Activated CD8-positive, alpha-beta memory T cell treated with anti-CD3 and anti-CD28 coated beads, Interleukin-2, amount 50 U/mL, for 24 hours (primary cell): ENCODE measurements around the gene ABCA8.

Experiments used
- DNase-seq: peaks from one replicate; pipeline ENCODE4 v3.0.0-alpha.2; 2020; ENCODE audit errors: extremely low read depth

ABCA8 gene

DNA sequence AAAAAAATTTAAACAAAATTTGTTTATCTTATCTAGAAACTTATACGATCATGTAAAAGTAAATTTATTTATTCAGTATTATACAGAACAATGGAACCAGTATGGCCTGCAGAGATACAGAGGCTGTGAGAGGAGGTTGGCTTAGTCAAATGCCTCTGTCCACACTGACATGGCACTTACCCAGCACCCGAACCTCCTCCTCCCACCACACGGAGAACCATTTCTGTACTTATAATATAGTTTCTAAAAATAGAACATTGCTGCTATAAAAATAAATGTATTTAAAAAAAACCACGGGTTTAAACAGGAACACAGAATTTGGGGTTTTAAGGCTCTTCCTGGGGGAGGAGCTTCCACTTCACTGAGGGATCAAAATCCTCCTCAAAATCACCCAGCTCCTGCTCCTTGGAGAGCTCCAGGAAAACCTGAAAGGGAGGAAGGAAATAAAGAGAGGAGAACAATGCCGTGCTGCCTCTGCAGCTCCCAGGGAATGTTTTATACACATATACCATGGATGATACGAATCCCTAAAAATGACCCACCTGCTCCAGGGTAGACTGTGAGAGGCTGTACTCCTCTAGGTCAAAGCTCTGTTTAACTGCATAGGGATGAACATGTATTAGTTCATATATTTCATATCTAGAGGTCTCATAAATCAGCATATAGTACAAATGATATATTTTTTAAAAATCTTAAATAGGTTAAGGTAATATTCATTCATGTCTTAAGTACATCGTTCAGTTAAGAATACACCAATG, 87.3 kb downstream of the ABCA8 start:
- DNase-seq: no peak

DNA sequence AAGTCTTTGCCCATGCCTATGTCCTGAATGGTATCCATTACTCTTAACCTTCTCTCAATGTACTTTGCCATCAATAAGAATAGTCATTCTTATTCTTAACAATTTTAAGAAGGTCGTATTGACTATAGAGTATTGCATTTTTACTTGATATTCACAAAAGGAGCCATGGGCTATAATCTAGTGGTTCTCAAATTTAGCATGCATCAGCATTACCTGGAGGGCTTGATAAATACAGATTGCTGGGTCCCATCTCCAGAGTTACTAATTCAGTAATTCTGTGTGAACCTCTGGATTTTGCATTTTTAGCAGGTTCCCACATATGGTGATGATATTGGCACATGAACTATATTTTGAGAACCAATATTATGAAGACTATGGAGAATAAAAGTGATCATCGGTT, 89.6 kb downstream of the ABCA8 start:
- no peak for DNase-seq

DNA sequence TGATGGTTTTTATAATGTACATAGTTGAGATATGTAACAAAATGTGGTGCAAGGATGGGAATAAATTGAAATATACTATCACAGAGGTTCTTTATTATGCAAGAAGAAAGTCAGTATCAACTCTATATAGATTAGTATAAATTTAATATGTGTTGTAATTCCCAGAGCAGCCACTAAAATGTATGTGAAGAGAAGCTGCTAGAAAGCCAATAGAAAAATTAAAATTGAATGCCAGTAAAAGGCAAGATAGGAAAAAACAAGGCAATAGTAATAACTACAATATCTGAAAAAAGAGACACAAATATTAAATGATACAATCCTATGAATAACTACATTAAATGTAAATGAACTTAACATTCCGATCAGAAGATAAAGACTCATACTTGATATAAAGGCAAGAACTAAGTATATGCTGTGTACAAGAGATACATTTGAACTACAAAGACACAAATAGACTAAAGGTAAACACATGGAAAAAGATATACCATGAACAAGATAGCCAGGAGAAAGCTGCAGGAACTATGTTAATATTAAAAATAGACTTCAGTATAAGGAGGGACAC, 92.0 kb downstream of the ABCA8 start:
- no peak for DNase-seq

DNA sequence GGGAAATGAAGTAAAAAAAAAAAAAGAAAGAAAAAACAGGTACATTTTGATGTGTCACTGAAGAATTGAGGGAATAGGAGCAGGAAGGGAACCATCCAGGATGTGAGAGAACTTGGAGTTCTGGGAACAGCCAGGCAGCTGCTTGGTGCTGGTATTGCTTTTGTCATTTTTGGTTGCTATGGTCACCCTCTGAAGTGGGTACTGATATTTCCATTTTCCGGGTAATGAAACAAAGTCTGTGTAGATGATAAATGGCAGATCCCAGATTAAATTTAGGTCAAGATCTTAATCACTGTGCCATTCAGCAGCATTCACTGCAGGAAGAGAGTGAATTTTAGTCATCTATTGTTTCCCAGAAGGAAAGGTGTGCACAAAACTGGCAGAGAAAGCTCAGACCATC, 93.6 kb downstream of the ABCA8 start:
- DNase-seq: no peak

DNA sequence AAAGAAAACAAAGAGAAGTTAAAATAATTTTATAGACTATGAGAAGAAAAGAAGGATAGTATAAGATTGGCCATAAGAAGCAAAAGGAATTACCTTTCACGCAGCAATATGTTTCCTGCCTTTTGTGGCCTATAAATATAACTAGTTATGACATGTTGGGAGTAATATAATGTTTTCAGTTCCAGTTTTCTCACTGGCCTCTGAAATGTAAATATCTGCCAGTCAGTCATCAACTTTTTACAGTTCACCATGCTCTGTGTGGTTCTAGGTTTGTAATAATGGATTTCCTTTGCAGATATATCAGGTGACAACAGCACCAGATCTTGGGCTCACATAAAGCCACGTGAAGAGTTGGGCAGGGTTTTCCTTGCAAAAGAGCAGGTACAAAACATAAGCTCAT, 94.3 kb downstream of the ABCA8 start:
- no peak for DNase-seq

DNA sequence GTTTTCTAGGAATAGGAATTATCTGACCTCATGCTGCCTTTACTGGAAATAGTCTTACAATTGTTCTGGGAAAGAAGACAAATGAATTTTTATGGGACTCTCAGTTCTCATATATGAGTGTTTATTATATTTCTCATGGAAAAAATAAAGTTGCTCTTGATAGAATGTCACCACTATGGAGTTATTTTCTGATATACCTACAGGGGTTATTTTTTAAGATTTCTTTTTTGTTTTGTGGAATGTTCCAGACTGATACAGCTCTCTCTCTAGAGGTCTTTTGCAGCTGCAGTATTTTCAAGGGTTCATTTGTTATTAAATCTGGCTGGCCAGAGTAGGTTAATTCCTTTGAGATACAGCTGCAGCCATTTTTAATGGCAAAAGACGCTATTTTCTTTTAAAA, 100.7 kb downstream of the ABCA8 start:
- no peak for DNase-seq

DNA sequence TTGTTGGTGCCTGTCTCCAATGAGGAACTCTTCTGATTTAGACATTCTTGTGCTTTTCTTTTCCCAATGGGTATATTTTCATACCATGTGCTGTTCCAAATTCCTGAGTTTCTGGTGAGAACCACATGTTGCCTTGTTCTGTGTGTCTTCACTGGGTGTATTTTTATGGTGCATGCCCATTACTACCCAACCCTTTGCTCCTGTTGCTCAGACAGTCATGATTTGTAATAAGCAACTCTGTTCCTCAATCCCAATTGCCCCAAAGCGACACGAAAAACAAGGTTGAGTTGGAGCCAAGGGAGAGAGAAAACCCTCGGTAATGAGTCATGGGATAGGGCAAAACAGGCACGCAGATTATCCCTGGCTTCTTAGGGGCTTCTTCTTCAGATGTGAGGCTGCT, 101.8 kb downstream of the ABCA8 start:
- no peak for DNase-seq

DNA sequence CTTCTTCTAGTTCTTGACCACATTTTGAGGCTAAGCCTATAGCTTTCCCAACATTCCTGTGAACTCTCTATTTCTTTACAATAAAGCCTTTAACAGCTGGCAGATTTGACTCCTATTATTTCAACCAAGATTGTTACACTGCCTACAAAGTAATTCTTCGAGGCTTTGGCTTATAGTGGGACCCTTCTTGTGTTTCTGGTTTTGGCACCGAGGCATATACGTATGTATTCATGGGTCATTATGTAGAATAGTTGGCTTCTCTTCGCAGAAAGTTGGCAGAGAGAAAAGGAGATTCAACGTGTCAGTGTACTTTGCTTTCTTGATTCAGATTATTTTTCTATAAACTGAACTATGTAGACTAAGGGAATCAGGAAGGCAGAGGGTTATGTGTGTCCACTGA, 102.2 kb downstream of the ABCA8 start:
- no peak for DNase-seq

DNA sequence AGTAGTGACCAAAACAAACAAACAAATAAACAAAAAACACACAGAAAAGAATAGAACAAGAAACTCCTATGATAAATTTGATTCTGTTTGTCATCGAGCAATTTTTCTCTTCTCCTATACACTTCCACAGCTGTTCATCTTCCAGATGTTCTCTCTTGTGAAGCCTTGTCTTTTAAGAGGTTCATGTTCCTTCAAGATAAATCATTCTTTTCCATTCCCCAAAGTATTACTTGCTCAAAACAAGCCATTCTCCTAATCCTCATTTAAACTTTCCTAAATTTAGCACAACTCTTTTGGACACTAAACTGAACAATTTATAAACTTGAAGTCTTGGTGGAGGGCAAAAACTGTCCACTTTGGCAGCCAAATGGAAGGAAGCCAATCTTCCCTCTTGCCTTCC, 103.3 kb downstream of the ABCA8 start:
- DNase-seq: no peak

DNA sequence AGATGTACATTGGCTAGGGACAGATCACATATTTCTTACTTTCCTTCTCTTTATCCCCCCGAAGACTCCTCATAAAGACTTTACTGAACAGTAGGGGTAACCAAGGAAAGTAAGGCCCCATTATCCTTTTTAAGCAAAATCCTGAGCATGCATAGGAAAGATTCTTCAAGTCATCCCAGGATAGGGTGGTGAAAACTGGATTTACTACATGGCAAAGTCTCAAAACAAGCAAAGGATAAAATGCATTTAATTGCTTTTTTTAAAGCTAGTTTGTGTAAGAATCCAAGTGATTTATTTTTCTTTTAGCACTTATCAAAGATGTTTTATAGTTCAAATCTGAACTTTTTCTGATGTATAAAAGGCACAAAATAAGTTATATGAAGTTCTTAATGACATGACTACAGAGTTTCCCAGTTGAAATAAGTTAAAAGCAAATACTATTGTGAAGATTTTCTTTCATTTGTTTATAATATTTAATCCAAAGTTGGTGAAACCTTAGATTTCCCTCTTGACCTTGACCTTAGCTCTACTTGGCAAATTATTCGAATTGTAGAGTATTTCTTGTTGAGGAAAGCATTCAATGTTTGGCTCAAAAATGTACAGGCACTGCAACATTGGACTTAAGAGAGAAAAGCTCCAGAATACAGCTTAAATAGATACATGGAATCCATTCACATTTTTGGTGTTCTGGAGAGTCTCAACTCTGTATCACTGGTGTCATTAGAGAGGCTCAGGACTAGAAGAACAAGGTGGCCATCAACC, 104.3 kb downstream of the ABCA8 start:
- DNase-seq: no peak

DNA sequence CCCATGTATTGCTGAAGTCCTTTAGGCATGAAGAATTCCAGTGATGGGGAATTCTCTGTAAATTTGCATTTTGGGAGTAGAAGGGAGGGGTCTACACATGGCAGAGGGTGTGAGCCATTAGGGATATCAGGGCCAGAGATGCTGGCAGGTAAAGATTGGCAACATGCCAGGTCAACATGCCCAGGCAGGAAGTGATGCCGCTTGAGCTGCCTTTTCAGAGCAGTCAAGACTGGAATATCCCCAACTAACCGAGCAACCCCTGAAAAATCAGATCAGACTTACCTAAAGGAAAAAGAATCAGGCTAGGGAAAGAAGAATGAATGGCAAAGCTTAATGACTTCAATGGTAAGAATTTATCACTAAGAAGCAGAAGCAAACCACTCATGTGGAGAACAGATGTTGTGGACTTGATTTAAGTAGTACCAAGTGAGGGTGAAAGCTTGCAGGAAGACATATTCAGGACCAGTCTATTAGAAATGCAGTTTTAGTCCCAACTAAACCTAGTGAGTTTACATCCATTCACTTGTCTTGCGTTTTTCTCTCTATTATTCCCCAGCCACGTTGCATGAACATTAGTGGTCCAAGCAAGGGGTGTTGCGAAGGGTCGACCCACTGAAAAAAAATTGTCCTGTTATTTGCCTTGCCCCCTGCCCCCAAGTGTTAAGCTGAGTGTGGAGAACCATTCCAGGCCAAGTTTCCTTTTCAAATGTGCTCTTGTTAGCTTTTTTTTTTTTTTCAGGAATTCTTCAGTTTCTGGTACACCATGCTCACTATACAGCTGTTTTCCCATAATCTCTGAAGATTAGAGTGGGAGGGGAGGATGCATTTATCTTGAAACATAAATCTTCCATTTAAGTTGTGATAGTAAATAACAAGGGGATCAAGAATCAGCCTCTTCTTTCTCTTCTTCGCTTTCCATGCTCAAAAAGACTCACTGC, 105.2 kb downstream of the ABCA8 start:
- DNase-seq: no peak

DNA sequence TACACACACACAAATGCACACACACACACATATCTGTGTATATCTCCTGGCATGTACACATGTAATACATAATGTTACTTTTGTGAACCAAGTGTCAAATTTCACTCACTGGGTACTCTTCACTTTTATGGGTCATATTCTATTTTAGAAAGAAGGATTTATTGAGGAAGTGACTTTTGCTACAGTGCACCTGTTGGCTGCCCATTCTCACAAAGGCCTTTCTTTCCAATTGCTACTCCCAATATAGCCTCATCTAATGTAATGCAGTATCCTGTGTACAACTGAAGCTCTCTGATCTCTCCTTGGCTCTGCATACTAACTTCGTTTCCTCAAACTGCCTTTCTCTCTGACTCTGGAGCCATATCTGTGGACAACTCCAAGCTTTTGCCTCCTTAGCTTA, 107.5 kb downstream of the ABCA8 start:
- no peak for DNase-seq

DNA sequence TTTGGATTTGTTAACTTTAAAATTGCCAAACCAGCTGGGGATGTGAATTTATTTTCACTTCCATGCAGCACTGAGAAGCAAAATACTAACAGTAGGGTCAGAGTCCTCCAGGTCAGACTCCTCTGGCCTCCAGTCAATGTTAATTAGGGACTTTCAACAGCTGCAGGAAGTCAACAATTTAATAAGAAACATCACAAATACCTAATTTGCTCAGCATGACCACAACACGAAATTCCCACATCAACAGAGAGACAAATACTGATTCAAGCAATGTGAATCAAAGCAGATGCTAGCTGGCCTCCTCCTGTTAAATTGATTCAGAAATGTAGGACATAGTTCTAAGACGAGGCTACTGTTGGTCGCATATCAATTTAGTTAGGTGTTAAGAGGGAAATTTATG, 111.7 kb downstream of the ABCA8 start:
- no peak for DNase-seq

DNA sequence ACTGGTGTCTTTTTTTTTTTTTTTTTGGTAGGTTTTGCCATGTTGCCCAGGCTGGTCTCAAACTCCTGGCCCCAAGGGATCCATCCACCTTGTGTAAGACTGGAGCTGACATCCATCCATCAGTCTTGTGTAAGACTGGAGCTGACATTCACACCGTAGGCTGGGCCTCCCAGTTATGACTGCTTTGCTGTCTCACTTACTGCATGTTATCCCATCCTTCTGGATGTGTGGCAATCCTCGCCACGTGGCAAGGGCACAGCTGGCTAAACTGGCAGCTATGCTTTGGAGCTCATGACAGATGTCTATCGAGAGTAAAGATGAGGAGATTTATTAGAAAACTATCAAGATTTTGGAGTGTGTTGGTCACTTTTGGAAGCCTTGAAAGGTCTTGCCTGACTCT, 115.1 kb downstream of the ABCA8 start:
- DNase-seq: no peak

DNA sequence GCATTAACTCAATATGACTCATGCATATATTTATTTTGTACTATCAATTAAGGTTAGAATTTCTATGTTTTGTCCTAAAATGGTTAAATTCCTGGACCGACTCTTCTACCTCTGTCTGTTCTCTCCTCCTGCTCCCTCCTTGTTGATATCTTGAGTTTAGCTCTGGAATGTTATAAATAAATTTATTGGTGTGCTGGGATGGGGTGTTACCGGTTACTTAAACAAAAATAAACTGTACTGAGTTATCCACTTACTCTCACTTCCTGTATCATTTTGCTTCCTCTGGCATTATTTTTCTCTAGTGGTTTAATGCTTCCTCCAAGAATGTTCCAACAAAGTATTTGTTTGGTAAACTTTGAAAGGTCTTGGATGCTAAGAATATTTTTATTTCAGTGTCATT, 120.1 kb downstream of the ABCA8 start:
- DNase-seq: no peak

DNA sequence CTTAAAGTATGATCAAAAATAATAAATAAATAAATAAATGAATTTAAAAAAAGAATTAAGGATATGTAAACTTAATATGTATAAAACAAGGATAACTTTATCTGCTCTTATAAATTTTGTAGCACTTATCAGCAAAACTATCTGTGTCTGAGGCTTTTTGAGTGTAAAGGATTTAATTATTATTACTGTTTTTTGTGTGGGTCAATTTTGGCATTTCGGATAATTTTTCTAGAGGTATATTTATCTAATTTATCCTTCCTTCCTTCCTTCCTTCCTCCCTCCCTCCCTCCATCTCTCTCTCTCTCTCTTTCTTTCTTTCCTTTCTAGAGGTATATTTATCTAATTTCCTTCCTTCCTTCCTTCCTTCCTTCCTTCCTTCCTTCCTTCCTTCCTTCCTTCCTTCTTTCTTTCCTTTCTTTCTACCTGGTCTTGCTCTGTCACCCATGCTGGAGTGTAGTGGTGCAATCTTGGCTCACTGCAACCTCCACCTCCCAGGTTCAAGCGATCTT, 120.8 kb downstream of the ABCA8 start:
- DNase-seq: no peak

DNA sequence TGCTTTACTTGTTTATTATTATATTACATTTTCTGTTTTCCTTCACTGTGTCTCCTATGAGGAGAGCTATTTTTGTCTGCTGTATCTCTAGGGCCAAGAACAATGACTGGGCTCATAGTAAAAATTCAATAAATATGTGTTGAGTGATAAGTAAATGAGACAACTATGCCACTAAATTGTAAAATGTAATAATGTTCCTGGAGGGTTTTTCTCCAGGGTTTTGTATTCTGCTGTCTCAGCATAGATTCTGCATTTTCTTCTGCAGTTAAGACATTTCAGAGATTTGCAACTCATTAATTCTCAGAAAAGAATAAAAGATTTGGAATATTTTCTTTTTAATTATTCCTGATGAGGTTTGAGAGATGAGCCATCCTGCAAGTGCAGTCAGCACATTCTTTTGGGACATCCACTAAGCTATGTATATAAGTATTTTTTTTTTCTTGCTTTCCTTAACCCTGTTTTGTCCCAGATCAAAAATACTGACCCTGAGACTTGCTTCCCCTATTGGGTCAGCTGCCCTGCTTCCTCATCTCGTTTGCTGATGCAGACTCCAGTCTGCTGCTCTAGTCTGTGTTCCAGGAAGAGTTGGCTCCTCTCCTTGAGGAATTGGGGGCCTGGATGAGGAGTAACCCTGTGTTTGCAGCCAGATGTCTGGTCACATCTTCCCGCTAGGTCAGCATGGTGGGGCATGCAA, 122.9 kb downstream of the ABCA8 start:
- no peak for DNase-seq

DNA sequence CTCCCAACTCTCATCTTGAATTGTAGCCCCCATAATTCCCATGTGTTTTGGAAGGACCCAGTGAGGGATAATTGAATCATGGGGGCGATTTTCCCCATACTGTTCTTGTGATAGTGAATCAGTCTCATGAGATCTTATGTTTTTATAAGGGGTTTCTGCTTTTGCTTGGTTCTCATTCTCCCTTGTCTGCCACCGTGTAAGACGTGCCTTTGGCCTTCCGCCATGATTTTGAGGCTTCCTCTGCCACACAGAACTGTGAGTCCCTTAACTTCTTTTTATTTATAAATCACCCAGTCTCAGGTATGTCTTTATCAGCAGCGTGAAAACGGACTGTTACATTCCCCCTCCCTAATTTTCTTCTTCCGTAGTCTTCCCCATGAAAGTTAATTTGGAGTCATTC, 124.0 kb downstream of the ABCA8 start:
- DNase-seq: no peak

DNA sequence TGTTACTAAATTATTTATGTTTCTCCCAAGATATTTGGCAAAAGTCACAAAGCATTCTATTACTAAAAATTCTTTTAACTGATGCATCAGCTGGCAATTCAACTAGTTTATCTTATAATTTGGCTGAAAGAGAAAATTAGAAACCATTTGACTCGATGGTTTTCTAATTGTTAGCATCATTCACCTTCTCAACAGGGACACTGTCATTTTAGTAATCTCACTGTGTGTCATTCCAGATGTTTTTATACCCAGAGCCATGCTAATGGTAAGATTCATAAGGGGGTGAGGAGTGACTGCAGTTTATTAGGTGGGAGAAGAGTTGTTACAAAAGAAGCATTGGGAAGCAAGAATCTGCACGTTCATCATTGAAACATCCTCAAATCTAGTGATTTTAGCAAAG, 124.9 kb downstream of the ABCA8 start:
- DNase-seq: no peak

DNA sequence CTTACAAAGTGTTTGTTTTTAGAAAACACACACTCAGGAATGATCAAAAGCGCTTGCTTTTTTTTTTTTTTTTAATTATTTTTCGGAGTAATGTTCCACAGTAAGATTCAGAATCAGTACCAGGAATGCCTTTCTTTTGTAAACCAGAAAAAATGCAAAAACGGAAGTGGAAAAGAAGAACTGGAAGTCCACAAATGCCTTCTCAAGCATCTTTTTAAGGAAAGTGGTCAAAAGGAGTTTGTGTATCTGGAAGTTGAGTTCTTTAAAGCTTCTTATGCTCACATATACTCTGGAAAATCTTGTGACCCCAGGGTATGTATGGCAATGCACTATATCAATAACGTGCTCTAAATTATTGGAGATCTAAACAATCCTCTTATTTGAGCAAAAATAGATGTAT, 126.0 kb downstream of the ABCA8 start:
- DNase-seq: no peak

DNA sequence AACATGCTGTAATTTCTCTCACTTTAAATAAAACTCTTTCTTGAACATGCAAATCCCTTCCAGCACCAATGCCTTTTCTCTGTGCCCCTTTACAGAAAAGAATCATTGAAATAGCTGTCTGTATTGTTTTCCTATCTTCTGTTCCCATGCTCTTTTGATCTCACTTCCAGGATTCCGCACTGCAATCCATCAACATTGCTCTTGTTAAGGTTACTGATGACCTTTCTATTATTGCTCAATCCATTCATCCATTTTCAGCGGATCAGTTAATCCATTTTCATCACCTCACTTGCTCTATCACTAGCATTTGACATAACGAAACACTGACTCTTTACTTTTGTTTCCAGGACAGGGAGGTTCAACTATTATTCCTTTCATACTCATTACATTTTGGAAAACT, 130.5 kb downstream of the ABCA8 start:
- DNase-seq: no peak
